Sigmoid colon (tissue), 7 donors: ENCODE results near the gene TMEM14C. TPM values are rescaled to one million over a fixed set of nuclear protein-coding genes. Genes with fewer than 3 reads are reported as not detected.

Source experiments
- DNase-seq: peaks from one replicate; pipeline ENCODE4 v3.0.0-alpha.2; 2019
- H3K27ac ChIP-seq, 4 donors: fragments of 200-600 bp; sonication (generic); one replicate each; pipeline ENCODE4 v1.5.1; 2016 to 2019; ENCODE audit warnings: mild to moderate bottlenecking in 1 of 4
- H3K27me3 ChIP-seq, 3 donors: fragments of 200-600 bp; sonication (generic); one replicate each; pipeline ENCODE4 v1.5.1; 2019; ENCODE audit warnings: mild to moderate bottlenecking in 1 of 3
- H3K36me3 ChIP-seq, 4 donors: fragments of 200-600 bp; sonication (generic); one replicate each; pipeline ENCODE4 v1.5.1; 2016 to 2019
- H3K4me1 ChIP-seq, 4 donors: fragments of 200-600 bp; sonication (generic); one replicate each; pipeline ENCODE4 v1.5.1; 2017 to 2019
- H3K4me3 ChIP-seq, 4 donors: fragments of 200-600 bp; sonication (generic); one replicate each; pipeline ENCODE4 v1.5.1; 2017 to 2019; ENCODE audit warnings: mild to moderate bottlenecking in 2 of 4, moderate library complexity in 1 of 4
- H3K9me3 ChIP-seq, 4 donors: fragments of 200-600 bp in 3 of 4; sonication (generic) in 3 of 4; one replicate each; pipeline versions ENCODE4 v1.5.1 to v1.6.1; 2013 to 2019
- EP300 ChIP-seq, 4 donors: sonication (generic); formaldehyde crosslinking; IDR thresholded peaks; one replicate each; pipeline ENCODE4 v1.6.1; 2017; ENCODE audit warnings: antibody characterized with exemption in 4 of 4
- POLR2A ChIP-seq, 2 donors: fragments of 450-650 bp; IDR thresholded peaks; one replicate each; pipeline ENCODE4 v1.6.1; 2016; ENCODE audit warnings: antibody characterized with exemption in 2 of 2, mild to moderate bottlenecking in 2 of 2, moderate library complexity in 2 of 2
- POLR2AphosphoS5 ChIP-seq, 4 donors: sonication (generic); formaldehyde crosslinking; IDR thresholded peaks; one replicate each; pipeline ENCODE4 v1.6.1; 2017; ENCODE audit warnings: antibody characterized with exemption in 4 of 4
- WGBS, 2 donors: extraction: QIAGEN DNeasy Blood & Tissue Kit; methylation state at CpG; one replicate each; pipeline ENCODE4 v1.1.7; 2013; 5-methylcytosine and 5-hydroxymethylcytosine counted together
- intact Hi-C: fragments of 100-400 bp; cut with DNase I; formaldehyde crosslinking; loops from one replicate; pipeline ENCODE4 v1.15.1; 2023
- polyA plus RNA-seq, 3 donors: library from polyadenylated mRNA; stranded (reverse); fragments of 200-250 nt; gene quantifications; one replicate each; pipeline ENCODE4 v1.2.3, GENCODE V29; 2013
- small RNA-seq, 3 donors: library from RNA; depleted of rRNA; stranded (forward); fragments of <200 nt; gene quantifications; one replicate each; pipeline ENCODE3, GENCODE V24; 2016
- total RNA-seq, 4 donors: library from RNA; depleted of rRNA; stranded (reverse); fragments of >200 nt; gene quantifications; one replicate each; pipeline ENCODE4 v1.1.0, GENCODE V29; 2016
- TF ChIP-seq, protein P1 (sequence below), 4 experiments: fragments of 450-650 bp in 3 of 4; fragments of 200-600 bp in 1 of 4; IDR thresholded peaks; one replicate each; pipeline ENCODE4 v1.5.1; 2016 to 2019; ENCODE audit warnings: antibody characterized with exemption in 4 of 4, mild to moderate bottlenecking in 3 of 4, moderate library complexity in 2 of 4
- donor health status: healthy with polysubstance abuse.
- donor health status: Bipolar disorder and iron deficiency.
- donor health status: healthy.

The TMEM14C gene
- total and polyA plus RNA-seq, 7 donors = 86.0 to 199 (median 130) TPM

DNA sequence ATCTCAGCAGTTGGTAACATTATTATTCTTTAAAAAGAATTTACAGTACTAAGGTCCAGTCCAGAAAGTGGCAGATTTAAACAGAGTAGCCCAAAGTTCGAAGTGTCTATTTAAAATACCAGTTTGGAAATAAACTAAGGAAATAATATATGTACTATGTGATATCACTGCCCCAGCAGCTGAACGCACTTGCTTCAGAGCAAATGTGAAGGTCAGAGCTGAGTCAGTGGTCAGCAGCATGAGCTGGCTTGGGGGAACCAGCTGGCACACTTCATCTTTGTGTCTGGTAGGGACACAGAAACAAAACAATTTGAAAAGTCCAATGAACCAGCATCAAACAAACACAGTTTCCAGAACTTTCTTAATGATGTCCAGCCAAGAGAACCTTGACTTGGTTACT, 40.1 kb downstream of the TMEM14C start:
- intact Hi-C loops = no loop called here
- H3K4me3 ChIP-seq = no peak overlapping the region
- 90 to 94% methylated on average over 2 of the region's 2 CpGs for WGBS, 2 donors
- no peak overlapping the region for H3K27ac ChIP-seq
- DNase-seq = no peak
- no peak for TF ChIP-seq EP300 (IDR thresholded peaks at IDR 0.05)
- H3K27me3 ChIP-seq = no peaks in the 10 kb centered on the region
- peaks cover 0 to 7% (median 0%) of the 10 kb centered on the region in 4 donors for H3K4me1 ChIP-seq
- peaks cover 0 to 9% (median 0%) of the 10 kb centered on the region in 4 donors for H3K36me3 ChIP-seq
- H3K9me3 ChIP-seq = no peaks in the 10 kb centered on the region

DNA sequence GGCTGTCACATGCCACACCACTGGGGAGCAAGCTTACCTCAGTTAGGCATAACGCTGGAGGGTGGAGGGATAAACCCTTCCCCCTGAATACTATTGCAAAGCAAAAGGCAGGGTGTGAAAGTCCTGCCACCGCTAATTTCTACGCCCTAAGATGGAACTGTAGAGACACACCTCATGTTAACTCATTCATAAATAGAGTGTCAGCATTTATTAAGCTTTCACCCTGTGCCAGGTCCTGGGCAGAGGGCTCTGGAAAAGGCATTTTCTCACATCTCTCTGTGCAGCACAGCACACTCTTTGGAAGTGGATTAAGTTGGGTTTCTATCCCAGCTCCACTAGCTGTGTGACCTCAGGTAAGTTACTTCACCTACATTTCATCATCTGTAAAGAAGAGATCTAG, 46.5 kb downstream of the TMEM14C start:
- H3K27ac ChIP-seq = no peak overlapping the region
- peaks cover 0 to 33% (median 0%) of the 10 kb centered on the region in 4 donors for H3K36me3 ChIP-seq
- DNase-seq = no peak
- H3K4me1 ChIP-seq = no peaks in the 10 kb centered on the region
- no peak for TF ChIP-seq EP300 (IDR thresholded peaks at IDR 0.05)
- TF ChIP-seq POLR2A (IDR thresholded peaks at IDR 0.05) = no peak
- TF ChIP-seq, protein P1, sequence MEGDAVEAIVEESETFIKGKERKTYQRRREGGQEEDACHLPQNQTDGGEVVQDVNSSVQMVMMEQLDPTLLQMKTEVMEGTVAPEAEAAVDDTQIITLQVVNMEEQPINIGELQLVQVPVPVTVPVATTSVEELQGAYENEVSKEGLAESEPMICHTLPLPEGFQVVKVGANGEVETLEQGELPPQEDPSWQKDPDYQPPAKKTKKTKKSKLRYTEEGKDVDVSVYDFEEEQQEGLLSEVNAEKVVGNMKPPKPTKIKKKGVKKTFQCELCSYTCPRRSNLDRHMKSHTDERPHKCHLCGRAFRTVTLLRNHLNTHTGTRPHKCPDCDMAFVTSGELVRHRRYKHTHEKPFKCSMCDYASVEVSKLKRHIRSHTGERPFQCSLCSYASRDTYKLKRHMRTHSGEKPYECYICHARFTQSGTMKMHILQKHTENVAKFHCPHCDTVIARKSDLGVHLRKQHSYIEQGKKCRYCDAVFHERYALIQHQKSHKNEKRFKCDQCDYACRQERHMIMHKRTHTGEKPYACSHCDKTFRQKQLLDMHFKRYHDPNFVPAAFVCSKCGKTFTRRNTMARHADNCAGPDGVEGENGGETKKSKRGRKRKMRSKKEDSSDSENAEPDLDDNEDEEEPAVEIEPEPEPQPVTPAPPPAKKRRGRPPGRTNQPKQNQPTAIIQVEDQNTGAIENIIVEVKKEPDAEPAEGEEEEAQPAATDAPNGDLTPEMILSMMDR (IDR thresholded peaks at IDR 0.05) = no peak
- no peak for TF ChIP-seq POLR2AphosphoS5 (IDR thresholded peaks at IDR 0.05)
- intact Hi-C loops = no loop called here
- H3K27me3 ChIP-seq = no peaks in the 10 kb centered on the region
- no peaks in the 10 kb centered on the region for H3K9me3 ChIP-seq
- WGBS, 2 donors = 91 to 95% methylated on average over 3 of the region's 3 CpGs
- no peak overlapping the region for H3K4me3 ChIP-seq

DNA sequence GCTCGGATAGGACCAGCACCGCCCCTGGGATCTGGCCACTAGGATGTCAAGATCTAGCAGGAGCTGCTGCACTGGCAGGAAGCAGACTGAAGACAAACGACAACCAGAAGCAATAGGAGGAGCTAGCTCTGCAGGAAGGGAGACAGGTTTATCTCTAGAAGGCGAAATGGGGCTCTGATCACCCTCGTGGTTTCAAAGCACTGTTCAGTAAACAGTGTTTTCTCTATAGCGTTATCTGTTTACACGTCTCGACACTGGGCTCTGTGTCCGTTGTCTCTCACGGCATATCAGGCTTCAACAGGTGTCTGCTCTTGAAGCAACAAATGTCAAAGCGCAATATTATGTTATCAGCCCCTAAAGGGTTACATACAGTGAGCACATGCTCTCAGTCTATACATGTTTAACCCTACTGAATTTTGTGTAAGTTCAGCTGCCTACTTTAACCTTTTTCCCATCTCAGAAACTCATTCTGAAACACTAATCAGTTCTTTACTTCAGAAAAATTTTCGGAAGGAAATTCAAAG, 48.6 kb downstream of the TMEM14C start:
- intact Hi-C loops = no loop called here
- no peak for DNase-seq
- H3K9me3 ChIP-seq = no peaks in the 10 kb centered on the region
- H3K36me3 ChIP-seq = peaks cover 0 to 53% (median 0%) of the 10 kb centered on the region in 4 donors
- no peaks in the 10 kb centered on the region for H3K4me1 ChIP-seq
- no peaks in the 10 kb centered on the region for H3K27me3 ChIP-seq
- H3K4me3 ChIP-seq = no peak overlapping the region
- TF ChIP-seq EP300 (IDR thresholded peaks at IDR 0.05) (no peak), POLR2A (IDR thresholded peaks at IDR 0.05) (no peak), POLR2AphosphoS5 (IDR thresholded peaks at IDR 0.05) (no peak)
- TF ChIP-seq, protein P1 (IDR thresholded peaks at IDR 0.05) = no peak
- WGBS, 2 donors = 74 to 84% methylated on average over 12 of the region's 12 CpGs
- H3K27ac ChIP-seq = no peak overlapping the region

DNA sequence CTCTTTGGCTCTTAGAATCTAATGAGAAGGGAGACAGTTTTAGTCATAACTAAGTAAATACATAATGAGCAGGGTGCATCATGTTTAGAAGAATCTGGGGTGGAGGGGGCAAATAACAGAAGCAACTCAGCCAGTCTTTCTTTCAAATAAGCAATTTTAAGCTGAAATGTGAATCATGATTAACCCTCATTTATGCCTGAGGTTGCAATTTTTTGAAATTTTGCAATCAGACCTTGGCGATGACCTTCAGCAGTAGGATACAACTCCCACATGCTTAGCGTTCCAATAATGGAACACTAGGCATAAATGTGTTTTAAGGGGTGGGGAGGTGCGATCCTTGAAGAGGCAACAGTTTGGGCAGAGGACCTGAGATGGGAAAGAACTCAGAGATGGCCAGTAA, 55.4 kb downstream of the TMEM14C start:
- WGBS, 2 donors = 95 to 98% methylated on average over 3 of the region's 3 CpGs
- Histone ChIP-seq H3K4me3 (no peak overlapping the region), H3K27ac (no peak overlapping the region), H3K9me3 (no peaks in the 10 kb centered on the region), H3K36me3 (peaks cover 0 to 29% (median 0%) of the 10 kb centered on the region in 4 donors), H3K4me1 (no peaks in the 10 kb centered on the region), H3K27me3 (no peaks in the 10 kb centered on the region)
- DNase-seq = no peak
- no peak for TF ChIP-seq EP300 (IDR thresholded peaks at IDR 0.05)
- no peak for TF ChIP-seq POLR2AphosphoS5 (IDR thresholded peaks at IDR 0.05)
- no peak for TF ChIP-seq POLR2A (IDR thresholded peaks at IDR 0.05)
- TF ChIP-seq, protein P1 (IDR thresholded peaks at IDR 0.05) = no peak
- intact Hi-C loops = no loop called here

DNA sequence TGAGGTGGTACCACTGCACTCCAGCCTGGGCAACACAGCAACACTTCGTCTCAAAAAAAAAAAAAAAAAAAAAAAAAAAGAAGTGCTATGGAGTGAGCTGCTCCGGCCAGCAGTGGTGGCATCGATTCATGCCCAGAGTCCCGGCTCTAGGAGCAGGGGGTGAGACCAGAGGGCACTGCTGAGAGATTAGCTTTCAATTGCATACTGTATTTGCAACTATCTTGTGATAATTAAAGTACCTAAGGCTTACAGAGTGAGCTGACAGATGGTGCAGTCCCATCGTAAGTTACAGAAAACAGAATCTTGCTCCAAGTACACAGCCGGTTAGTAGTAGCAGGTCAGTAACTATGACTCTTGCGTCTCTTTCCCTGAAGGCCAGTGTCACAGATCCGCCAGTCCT, 56.2 kb downstream of the TMEM14C start:
- Histone ChIP-seq H3K36me3 (peaks cover 0 to 23% (median 0%) of the 10 kb centered on the region in 4 donors), H3K4me1 (no peaks in the 10 kb centered on the region), H3K9me3 (no peaks in the 10 kb centered on the region), H3K4me3 (no peak overlapping the region), H3K27ac (no peak overlapping the region), H3K27me3 (no peaks in the 10 kb centered on the region)
- TF ChIP-seq POLR2A (IDR thresholded peaks at IDR 0.05) (no peak), EP300 (IDR thresholded peaks at IDR 0.05) (no peak), POLR2AphosphoS5 (IDR thresholded peaks at IDR 0.05) (no peak)
- TF ChIP-seq, protein P1 (IDR thresholded peaks at IDR 0.05) = no peak
- intact Hi-C loops = no loop called here
- 96% methylated on average over 8 of the region's 8 CpGs for WGBS, 2 donors
- DNase-seq = no peak

Small RNA genes within 50 kb of the gene (small RNA-seq; reads per million reads assigned to genes)
- gene RF00019 (0 reads per million in 3 donors), gene RNA5SP203 (0 reads per million in 3 donors)

Other genes with a start within 250 kb of the TMEM14C start
- 10 to 100 TPM; 13.2 to 26.9 (median 15.9) TPM for gene GCNT2, start 201.7 kb upstream of the TMEM14C start, total RNA-seq
- gene GCNT2, start 201.7 kb upstream of the TMEM14C start, polyA plus RNA-seq = 1 to 10 TPM; 2.4 to 5.3 (median 4.6) TPM
- gene C6orf52, start 28.5 kb upstream of the TMEM14C start, total RNA-seq = not detected
- 1 to 10 TPM in 1 of 3 donors, not detected in 2; 1.3 TPM for gene C6orf52, start 28.5 kb upstream of the TMEM14C start, polyA plus RNA-seq
- gene PAK1IP1, start 28.1 kb upstream of the TMEM14C start, total RNA-seq = 10 to 100 TPM in 2 of 4 donors, 1 to 10 TPM in 2; 6.6 to 14.6 (median 11.8) TPM
- 10 to 100 TPM in 2 of 3 donors, 1 to 10 TPM in 1; 7.6 to 14.3 (median 10.8) TPM for gene PAK1IP1, start 28.1 kb upstream of the TMEM14C start, polyA plus RNA-seq
- 100 to 1,000 TPM in 2 of 4 donors, 10 to 100 TPM in 2; 51.5 to 124 (median 98.2) TPM for gene TMEM14B, start 24.7 kb downstream of the TMEM14C start, total RNA-seq
- gene TMEM14B, start 24.7 kb downstream of the TMEM14C start, polyA plus RNA-seq = 10 to 100 TPM; 55.7 to 97.3 (median 79.8) TPM
- under 1 TPM in 1 of 4 donors, not detected in 3; 0.36 TPM for gene MAK, start 115.5 kb downstream of the TMEM14C start, total RNA-seq
- under 1 TPM in 1 of 3 donors, not detected in 2; 0.03 TPM for gene MAK, start 115.5 kb downstream of the TMEM14C start, polyA plus RNA-seq
- gene GCM2, start 159.0 kb downstream of the TMEM14C start, total RNA-seq = not detected
- not detected for gene GCM2, start 159.0 kb downstream of the TMEM14C start, polyA plus RNA-seq
- gene SYCP2L, start 164.0 kb downstream of the TMEM14C start, total RNA-seq = 10 to 100 TPM in 1 of 4 donors, 1 to 10 TPM in 1, under 1 TPM in 2; 0.66 to 22.1 (median 0.91) TPM
- gene SYCP2L, start 164.0 kb downstream of the TMEM14C start, polyA plus RNA-seq = under 1 TPM in 1 of 3 donors, not detected in 2; 0.09 TPM